Testis (tissue), 2 donors: Measurements from ENCODE around the gene ZAP70.

Source experiments
- POLR2A ChIP-seq: fragments of 450-650 bp; IDR thresholded peaks from one replicate; pipeline ENCODE4 v1.6.1; 2017; ENCODE audit warnings: antibody characterized with exemption, mild to moderate bottlenecking, moderate library complexity
- TF ChIP-seq, protein P1 (sequence below), 3 experiments: fragments of 450-650 bp in 2 of 3; fragments of 200-600 bp in 1 of 3; sonication (generic) in 1 of 3; IDR thresholded peaks; one replicate each; pipeline ENCODE4 v1.5.1; 2016 to 2019; ENCODE audit warnings: antibody characterized with exemption in 3 of 3, mild to moderate bottlenecking in 2 of 3, moderate library complexity in 1 of 3

- TF ChIP-seq, protein P1, sequence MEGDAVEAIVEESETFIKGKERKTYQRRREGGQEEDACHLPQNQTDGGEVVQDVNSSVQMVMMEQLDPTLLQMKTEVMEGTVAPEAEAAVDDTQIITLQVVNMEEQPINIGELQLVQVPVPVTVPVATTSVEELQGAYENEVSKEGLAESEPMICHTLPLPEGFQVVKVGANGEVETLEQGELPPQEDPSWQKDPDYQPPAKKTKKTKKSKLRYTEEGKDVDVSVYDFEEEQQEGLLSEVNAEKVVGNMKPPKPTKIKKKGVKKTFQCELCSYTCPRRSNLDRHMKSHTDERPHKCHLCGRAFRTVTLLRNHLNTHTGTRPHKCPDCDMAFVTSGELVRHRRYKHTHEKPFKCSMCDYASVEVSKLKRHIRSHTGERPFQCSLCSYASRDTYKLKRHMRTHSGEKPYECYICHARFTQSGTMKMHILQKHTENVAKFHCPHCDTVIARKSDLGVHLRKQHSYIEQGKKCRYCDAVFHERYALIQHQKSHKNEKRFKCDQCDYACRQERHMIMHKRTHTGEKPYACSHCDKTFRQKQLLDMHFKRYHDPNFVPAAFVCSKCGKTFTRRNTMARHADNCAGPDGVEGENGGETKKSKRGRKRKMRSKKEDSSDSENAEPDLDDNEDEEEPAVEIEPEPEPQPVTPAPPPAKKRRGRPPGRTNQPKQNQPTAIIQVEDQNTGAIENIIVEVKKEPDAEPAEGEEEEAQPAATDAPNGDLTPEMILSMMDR (IDR thresholded peaks at IDR 0.05) = no peak
- TF ChIP-seq POLR2A = no peak
These were observed 7.3 kb upstream of the ZAP70 start for GRCh38 chr2:97706112-97706511.
